GM04504 (cell line): ENCODE results near the gene PAK4.
"Not testable (repeated sequence)": the region's sequence is repeated elsewhere in the genome, so short reads cannot be mapped to it uniquely, and the experiment has no call there.

ENCODE experiments used
- DNase-seq: peaks from one replicate; pipeline ENCODE4 v3.0.0-alpha.2; 2012; ENCODE audit warnings: low read depth

Gene PAK4

DNA sequence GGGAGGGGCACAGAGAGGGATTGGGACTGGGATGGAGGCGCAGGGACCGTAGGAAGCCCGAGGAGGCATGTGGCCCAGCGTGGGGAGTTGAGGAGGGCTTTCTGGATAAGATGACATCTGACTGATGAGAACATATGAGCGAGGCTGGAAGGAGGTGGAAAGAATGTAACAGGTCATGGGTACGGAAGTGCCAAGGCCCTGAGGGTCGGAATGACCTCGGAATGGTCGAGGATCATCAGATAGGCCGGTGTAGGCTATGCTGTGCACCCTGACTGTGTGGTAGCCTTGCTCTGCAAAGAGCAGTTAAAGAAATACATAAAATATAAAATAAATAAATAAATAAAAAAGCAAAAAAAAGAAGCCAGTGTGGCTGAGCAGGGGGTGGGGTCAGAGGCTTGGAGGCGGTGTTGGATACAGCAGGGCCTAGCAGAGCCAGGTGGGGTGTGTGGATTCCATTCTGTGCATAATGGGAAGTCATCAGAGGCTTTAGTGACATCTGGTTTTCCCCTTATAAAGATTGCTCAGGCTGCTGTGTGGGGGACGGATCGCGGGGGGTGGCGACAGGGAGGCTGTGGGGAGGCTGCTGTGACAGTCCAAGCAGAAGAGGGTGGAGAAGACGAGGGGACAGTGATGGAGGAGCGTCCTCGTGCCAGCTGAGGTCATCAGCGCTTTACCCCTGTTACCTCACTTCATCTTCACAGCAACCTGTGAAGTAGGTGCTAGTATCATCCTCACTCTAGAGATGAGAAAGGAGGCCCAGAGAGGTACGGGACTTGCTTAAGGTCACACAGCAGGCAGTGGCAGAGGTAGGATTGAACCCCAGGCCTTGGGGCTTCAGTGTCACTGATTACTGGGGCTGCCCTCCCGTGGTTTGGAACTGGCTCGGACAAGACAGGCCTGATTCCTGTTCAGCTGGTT, 5.0 kb downstream of the PAK4 start:
- DNase-seq: no peak

DNA sequence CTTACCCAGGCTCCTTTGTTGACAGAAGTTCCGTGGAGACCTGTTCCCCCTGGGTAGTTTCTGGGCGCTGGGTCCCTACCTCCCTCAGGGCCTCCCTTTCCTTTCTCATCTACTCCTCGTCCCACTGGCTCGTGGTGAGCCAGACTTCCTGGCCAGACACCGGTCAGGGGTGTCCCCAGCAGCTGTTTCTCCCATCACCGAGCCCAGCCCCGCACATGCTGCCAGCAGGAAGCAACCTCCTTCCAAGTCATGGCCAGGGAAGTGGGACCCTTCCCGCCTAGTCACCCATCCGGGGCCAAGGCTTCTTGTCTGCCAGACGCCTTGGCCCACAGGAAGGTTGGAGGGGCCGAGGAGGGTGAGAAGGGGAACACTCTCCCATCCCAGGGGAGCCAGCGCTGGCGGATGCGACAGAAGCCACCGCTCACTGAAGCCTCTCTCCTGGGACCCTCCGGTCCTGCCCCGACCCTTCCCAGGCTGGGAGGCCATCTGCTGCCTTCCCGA, 5.7 kb downstream of the PAK4 start:
- DNase-seq: no peak

DNA sequence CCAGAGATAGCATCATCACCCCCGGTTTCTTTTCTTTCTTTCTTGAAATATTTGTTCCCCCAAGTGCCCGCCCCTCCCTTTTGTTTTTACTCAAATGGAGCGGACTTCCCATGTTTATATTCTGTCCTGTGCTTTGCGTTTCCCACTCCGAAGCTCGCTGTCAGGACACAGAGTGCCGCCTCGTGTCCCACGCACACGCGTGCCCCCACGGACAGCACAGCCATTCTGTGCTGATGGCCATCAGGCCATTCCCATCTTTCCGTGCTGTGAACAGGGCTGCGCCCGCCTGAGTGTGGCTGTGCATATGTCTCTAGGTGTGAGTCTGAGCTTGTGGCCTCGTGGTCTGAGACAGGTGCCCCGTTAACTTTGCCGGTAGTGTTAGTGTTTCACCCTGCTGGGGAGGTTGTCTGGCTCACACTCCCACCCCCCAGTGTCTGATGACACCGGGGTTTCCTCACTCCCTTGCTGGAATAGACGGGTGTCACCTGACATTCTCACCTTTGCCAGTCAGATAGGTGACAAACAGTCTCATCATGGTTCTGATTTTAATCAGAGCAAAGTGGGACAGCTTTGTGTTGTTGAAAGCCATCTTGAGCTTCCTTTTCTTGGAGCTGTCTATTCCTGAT, 6.9 kb downstream of the PAK4 start:
- DNase-seq: no peak

DNA sequence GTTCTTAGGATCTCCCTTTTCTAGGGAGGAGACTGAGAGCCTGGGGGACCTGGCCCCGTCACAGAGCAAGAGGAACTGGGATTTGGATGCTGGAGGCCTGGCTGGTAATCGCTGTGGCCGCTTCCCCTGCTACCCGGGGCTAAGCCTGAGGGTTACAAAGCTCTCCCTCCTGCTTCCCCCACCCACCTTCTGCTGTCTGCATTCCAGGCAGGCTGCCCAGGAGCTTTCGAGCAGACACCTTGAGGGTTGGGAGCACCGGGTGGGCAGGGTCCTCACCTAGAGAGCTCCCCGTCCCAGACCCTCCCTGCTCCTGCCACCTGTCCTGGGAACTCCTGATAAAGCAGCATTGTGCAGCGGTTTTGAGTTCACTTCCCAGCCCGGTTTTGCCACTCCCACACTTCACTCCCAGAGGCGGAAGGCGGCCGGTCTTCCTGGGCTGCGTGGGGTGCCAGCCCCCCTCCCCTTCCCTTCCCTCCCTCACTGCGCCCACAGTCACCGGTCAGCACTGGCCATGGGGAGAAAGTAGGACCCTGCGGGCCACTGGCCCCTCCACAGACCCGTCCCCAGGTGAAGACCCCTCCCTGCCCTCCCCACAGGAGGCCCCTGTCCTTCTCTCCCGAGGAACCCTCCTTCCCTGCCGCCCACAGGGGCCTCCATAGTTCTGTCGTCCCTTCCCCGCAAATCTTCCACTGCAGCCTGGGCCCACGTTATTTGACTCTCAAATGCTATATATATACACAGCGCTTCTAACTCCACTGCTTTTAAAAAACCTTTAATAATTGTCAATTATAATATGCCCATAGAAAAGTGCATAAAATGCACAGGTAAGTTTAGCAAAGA, 8.1 kb downstream of the PAK4 start:
- no peak for DNase-seq

DNA sequence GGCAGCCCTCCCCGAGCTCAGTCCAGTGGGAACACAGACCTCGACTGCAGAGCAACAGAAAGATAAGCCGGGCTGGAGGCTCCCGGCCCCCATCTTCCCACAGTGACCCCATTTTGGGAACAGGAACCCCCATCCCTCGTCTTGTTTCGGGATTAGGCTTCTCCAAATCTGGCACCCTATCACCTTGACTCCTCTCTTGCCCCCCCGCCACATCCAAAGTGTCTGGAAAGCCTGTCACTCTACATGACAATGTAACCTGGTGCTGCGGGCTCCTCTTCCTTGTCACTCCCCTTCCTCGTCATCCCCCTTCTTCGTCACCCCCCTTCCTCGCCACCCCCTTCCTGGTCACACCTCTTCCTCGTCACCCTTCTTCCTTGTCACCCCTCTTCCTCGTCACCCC, 10.1 kb downstream of the PAK4 start:
- no peak for DNase-seq

DNA sequence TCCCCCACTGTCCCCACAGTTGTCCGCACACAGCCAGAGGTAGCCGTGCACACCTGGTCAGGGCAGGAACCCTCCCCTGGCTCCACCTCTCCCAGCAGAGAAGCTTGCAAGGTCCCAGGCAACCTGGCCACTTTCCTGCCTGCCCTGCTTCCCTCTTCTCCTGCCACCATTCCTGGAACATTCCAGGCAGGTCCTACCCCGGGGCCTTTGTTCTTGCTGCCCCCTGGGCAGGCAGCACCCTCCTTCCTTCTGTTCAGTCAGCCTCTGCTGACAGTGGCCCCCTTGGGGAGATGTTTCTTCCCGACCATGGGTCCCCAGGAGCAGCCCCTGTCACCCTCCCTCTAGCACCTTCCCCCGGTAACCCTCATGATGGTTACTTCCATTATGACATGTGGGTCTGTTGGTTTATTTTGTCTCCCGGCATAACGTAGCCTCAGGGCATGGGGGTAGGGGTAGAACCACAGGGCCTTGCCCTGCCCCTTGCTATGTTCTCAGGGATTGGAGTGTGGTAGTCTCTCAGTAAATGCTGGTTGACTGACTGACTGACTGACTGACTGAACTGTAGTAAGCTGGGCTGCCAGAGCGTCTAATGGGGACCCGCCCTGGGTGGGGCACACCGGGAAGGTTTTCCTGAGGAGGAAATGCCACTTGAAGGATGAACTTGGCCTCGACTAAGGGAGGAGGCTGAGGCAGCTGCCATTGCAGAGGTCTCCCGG, 10.8 kb downstream of the PAK4 start:
- DNase-seq: no peak

DNA sequence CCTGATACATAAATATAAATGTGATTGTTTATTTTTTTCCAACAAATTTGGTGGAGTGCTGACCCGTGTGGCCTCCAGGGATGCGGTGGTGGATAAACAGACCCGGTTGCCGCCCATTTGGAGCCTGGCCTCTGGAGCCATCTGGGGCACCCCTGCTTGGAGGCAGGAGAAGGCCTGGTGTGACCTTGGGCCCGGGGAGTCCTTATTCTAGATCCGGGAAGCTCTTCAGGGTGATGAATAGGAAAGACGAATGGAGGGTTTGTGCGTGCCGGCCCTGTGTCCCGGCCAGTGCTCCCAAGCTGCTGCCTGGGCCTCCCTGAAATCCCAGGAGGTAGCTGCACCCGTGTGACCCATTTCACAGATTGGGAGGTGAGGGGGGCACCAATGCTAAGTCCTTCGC, 11.5 kb downstream of the PAK4 start:
- no peak for DNase-seq

DNA sequence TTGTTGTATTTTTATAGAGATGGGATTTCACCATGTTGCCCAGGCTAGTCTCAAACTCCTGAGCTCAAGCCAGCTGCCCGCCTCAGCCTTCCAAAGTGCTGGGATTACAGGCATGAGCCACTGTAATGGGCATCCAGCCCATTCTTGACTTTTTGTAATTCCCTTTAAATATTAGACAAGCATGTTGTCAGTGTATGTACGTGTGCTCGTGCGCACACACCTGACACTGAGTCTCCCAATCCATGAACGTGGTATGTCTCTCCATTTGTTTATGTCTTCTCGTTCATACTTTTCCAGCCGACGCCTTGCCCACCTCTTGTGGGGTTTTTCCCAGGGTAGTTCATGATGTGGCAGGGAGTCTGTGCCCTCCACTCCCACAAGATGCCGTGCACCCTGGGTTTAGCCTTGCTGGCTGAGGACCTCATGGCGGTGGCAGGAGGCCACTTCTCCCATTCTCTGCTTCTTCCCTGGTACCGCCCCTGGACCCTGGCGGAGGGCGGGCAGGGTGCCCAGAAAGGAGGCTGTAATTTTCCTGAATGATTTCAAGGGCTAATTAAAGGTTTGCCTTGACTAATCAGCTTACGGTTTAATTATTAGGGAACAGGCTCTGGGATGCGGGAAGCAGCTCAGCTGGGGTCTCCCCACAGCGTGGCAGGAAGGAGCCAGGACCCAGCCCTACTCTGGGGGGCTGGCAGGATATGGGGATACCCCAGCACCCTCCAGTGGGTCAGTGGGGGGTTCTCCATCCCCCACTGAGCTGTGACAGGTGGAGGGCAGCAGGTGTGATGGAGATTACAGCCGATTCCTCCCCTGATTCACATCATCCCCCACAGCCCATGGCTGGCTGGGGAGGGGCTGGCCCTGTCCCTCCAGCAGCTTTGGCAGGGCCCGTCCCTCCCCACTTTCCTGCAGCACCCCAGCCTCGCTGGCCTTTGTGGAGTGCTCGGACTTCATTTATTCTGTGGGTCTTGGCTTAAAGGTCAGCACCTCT, 12.9 kb downstream of the PAK4 start:
- no peak for DNase-seq

DNA sequence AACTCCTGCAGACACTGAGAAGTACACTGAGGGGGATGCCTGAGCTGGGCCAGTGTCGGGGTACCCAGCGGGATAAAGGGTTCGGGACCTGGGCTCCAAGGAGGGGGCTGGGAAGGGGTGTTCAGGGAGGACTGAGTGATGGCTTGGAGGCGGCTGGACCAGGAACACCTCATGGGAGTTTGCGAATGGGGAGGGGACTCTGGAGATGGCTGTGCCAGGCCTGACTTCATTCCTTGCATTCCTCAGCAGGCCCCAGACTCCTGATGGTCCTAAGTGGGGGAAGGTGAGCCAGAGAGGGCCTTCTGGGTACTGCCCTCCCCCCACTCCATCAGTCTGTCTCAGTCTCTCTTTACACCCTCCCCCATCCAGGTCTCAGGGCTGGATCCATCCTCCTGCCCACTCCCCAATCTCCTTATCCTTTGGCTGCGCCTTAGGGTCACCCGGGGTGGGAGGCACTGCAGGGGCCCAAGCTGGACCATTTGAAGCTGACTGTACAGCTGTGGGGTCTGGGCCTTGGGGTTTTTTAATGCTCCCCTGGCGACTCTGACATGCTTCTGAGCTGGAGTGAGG, 13.8 kb downstream of the PAK4 start:
- DNase-seq: no peak

DNA sequence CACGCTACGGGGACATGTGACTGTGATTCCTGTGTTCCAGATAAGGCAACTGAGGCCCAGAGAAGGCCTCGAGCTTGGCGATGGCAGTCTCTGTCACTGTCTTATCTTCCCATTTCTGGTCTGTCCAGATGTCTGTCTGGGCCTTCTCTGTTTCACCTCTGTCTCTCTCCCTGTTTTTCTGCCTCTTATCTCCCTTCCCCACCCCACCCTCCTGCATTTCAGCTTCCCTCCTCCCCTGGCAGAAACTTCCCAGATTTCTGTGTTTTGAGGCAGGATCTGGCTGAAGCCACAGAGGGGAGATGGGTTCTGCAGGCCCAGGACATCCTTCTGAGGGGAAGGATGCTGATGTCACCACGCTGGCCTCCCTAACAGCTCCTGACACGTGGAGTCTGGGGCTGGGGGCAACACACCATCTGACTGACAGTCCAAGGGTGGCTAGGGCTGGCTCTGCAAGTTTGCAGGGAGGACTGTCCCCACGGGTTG, 14.4 kb downstream of the PAK4 start:
- DNase-seq: no peak

DNA sequence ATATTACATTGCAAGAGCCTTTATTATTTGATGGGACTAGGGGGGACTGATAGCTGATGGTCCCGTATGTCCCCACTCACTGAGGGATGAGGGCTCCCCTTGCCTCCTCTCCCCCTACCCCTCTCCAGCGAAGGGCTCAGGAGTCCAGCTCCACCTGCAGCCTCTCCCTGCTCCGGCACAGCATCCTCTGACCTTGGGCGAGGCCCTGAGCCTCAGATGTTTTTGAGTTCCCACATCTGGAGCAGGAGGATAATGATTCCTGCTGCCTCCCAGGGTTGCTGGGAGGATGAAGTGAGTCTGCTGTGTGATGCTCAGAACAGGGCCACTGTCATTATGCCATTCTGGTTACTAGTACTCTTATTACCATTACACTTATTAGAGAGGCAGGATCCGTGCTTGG, 15.0 kb downstream of the PAK4 start:
- no peak for DNase-seq

DNA sequence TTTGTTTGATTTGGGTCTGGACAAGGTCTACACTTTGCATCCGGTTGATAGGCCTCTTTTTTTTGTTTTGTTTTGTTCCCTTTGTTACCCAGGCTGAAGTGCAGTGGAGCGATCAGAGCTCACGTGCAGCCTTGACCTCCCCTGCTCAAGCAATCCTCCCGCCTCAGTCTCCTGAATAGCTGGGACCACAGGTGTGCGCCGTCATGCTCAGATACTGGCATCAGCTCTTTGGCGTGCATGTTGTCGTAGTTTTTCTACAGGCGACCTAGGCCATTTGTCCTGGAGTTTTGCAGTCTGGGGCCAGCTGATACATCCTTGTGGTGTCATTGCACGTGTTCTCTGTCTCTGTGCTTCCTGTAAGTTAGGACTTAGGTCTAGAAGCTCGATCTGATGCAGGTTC, 16.3 kb downstream of the PAK4 start:
- no peak for DNase-seq

DNA sequence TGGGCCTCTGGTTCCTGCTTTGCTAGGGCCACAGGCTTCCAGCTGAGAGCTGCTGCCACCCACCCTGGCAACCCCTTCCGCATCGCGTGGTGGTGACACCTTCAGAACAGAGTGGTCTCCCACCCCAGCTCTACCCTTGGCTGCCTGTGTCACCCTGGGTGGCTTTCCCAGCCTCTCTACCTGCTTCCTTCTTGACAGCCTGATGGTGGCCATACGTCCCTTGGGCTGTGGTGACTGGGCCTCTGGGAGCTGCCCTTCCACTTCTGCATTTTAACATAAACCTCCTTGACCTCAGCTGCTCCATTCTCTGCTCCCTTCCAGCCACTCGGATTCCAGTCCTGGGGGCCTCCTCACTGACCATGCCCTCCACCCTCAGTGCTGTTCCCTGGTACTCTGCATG, 17.0 kb downstream of the PAK4 start:
- no peak for DNase-seq

DNA sequence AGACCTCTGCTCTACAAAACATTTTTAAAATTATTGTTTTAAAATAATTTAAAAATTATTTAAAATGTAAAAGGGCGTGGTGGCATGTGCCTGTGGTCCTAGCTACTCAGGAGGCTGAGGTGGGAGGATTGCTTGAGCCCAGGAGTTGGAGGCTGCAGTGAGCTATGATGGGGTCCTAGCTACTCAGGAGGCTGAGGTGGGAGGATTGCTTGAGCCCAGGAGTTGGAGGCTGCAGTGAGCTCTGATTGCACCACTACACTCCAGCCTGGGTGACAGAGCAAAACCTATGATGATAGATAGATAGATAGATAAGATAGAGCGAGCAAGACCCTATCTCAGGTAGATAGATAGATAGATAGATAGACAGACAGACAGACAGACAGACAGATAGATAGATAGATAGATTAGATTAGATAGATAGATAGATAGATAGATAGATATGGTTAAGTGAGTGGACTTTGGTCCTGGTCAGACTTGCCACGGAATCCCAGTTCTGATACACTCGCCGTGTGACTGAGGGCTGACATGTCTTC, 18.2 kb downstream of the PAK4 start:
- not testable (repeated sequence) for DNase-seq

DNA sequence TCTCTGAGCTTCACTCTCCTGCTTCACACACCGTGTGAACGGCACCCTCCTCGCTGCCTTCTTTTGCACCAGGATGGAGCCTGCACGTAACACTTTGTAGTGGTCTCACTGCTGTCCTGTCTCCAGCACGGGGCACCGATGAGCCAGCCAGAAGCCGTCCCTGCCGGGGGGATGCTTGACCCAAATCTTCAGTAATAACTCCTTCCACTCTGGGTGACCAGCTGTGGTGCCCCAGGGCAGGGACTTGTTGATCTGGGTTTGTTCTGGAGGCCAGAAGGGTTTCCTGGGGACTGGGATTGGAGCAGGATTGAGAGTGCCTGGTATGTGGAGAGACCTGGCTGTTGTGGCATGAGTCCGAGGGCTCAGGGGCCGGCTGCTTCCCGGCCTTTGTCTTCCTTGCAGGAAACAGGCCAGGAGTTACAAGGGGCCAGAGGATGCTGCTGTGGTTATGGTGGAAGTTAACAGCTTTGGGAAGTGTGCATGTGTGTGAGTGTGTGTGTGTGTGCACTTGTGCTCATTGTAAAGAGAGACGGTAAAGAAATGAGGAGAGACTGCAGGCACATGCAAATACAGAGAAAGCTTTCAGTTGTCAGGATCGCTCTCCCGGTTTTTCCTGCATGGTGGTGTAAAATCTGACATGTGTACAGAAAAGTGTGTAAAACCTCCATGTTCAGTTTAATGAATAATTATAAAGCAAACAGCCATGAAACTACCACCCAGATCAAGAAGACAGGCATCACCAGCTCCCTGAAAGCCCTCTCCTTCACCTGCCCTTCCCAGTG, 18.9 kb downstream of the PAK4 start:
- no peak for DNase-seq

DNA sequence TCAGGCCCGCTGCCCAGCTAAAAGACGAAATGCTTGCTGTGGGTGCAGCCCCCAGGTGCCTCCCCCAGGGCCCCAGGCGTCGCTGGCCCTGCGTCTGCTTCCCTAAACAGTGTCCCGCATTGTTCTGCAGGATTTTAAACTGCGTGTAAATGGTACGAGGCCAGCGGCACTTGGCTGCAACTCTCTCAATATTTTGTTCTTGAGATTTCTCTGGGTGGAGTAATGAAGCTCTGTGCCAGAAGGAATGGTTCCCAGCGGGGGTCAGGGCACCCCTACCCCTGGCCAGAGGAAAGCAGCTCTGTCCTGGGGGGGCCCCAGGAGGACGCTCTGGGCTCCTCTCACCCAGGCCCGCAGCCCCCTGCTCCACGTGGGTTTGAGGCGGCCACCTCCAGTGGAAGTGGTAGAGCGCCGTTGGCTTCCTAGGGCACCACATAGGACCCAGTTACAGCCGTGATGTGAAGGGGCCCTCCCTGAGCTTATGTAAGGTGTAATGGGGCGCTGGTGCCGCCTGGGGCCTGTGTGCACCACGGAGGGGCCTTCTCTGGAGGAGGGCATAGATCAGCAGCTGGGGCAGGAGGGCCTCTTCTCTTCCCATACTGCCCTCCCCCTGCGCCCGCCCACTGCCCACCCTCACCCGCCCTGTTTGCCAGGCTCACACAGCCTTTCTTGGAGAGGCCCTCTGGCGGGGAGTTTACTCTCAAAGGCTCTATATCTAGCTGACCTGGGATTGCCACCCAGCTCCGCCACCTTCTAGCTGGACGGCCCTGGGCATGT, 19.8 kb downstream of the PAK4 start:
- no peak for DNase-seq

DNA sequence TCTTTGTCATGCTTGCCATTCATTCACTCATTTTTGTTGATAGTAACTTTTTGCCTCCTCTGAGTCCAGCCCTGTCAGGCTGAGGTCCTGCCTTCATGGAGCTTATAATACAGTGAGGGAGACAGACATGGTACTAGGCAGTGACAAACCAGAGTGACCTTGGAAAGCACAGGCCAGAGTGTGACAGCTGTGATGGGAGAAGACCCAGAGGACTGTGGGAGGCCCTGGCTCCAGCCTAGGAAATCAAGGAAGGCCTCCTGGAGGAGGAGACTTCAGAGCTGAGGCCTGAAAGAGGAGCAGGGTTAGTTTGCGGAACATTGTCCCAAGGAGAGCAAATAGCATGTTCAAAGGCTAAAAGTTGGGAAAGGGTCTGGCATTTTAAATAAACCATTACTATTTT, 20.5 kb downstream of the PAK4 start:
- no peak for DNase-seq
